Activated CD4-positive, alpha-beta memory T cell treated with anti-CD3 and anti-CD28 coated beads, Interleukin-2, amount 10 ng/mL, durations not matched to agents 7 days and 5 days (primary cell): Measurements from ENCODE around the gene APBA2. TPM values are rescaled to one million over a fixed set of nuclear protein-coding genes. Genes with fewer than 3 reads are reported as not detected.
"Not testable (repeated sequence)": the region's sequence is repeated elsewhere in the genome, so short reads cannot be mapped to it uniquely, and the experiment has no call there.

Experiments
- CTCF ChIA-PET: fragments of 350-600 bp; sonication (Branson Sonifier 250); formaldehyde crosslinking; loops from one replicate; lab custom pipeline; 2021; ENCODE audit warnings: antibody characterized with exemption, inconsistent platforms; lab: Charles Lee
- POLR2A ChIA-PET: fragments of 350-600 bp; sonication (Branson Sonifier 250); formaldehyde crosslinking; loops from one replicate; lab custom pipeline; 2021; ENCODE audit warnings: antibody characterized with exemption; lab: Charles Lee
- DNase-seq: peaks from one replicate; pipeline ENCODE4 v3.0.0-alpha.2; 2020
- H3K27ac Mint-ChIP-seq: one replicate; pipeline ENCODE4 v1.8.0; 2021; ENCODE audit warnings: mild to moderate bottlenecking, mixed read lengths
- H3K27me3 Mint-ChIP-seq: one replicate; pipeline ENCODE4 v1.8.0; 2021; ENCODE audit warnings: mixed read lengths
- H3K36me3 Mint-ChIP-seq: one replicate; pipeline ENCODE4 v1.8.0; 2021; ENCODE audit warnings: low read depth, mixed read lengths
- H3K4me1 Mint-ChIP-seq: one replicate; pipeline ENCODE4 v1.8.0; 2021; ENCODE audit warnings: mixed read lengths
- H3K4me3 Mint-ChIP-seq: one replicate; pipeline ENCODE4 v1.8.0; 2021; ENCODE audit warnings: mild to moderate bottlenecking, mixed read lengths
- H3K9me3 Mint-ChIP-seq: one replicate; pipeline ENCODE4 v1.8.0; 2021; ENCODE audit warnings: mixed read lengths
- total RNA-seq, 2 experiments: library from RNA; stranded (reverse); gene quantifications; one replicate each; pipeline ENCODE4 v1.2.3, GENCODE V29; 2021

APBA2 gene
- total RNA-seq, 2 experiments from 2014 or later = 0.81 to 0.93 TPM

DNA sequence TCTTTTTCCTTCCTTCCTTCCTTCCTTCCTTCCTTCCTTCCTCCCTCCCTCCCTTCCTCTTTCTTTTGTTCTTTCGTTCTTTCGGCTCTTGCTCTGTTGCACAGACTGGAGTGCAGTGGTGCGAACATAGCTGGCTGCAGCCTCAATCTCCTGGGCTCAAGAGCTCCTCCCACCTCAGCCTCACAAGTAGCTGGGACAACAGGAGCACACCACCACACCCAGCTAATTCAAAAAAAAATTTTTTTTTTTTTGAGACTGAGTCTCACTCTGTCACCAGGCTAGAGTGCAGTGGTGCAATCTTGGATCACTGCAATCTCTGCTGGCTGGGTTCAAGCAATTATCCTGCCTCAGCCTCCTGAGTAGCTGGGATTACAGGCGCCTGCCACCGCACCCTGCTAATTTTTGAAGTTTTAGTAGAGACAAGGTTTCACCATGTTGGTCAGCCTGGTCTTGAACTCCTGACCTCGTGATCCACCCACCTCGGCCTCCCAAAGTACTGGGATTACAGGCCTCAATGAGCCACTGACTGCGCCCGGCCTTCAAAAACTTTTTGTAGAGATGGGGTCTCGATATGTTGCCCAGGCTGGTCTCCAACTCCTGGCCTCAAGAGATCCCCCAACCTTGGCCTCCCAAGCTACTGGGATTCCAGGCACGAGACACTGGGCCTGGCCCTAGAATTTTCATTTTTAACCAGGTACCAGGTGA is 24.0 kb upstream of the APBA2 start:
- H3K9me3 Mint-ChIP-seq, H3K27ac Mint-ChIP-seq, H3K36me3 Mint-ChIP-seq, H3K4me1 Mint-ChIP-seq, H3K27me3 Mint-ChIP-seq, DNase-seq, CTCF ChIA-PET, H3K4me3 Mint-ChIP-seq, POLR2A ChIA-PET: not testable (repeated sequence)

- no peak for DNase-seq
- H3K36me3 Mint-ChIP-seq = no peaks in the 10 kb centered on the region
- no peak overlapping the region for H3K4me3 Mint-ChIP-seq
- no peaks in the 10 kb centered on the region for H3K27me3 Mint-ChIP-seq
- H3K4me1 Mint-ChIP-seq = no peaks in the 10 kb centered on the region
- CTCF ChIA-PET = no interaction called here
- no peaks in the 10 kb centered on the region for H3K9me3 Mint-ChIP-seq
- POLR2A ChIA-PET = no interaction called here
- no peak overlapping the region for H3K27ac Mint-ChIP-seq
These were observed 16.9 kb upstream of the APBA2 start for GRCh38 chr15:28868744-28869345.

DNA sequence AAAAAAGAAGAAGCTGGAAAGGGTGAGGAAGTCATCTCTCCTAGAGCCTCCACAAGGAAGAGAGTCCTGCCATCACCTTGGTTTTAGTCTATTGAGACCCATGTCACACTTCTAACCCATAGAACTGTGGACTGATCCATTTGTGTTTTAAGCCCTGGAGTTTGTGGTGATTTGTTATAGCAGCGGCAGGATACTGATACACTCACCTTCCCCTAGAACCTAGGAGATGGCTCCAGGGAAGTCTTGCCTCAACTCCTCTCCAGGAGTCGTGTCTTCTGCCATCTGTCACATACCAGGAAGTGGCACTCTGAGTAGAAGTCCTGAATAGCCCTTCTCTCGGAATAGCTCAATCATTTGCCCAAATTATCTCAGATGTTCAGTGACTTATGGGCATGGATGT is 14.6 kb upstream of the APBA2 start:
- POLR2A ChIA-PET = no interaction called here
- H3K9me3 Mint-ChIP-seq = no peaks in the 10 kb centered on the region

DNA sequence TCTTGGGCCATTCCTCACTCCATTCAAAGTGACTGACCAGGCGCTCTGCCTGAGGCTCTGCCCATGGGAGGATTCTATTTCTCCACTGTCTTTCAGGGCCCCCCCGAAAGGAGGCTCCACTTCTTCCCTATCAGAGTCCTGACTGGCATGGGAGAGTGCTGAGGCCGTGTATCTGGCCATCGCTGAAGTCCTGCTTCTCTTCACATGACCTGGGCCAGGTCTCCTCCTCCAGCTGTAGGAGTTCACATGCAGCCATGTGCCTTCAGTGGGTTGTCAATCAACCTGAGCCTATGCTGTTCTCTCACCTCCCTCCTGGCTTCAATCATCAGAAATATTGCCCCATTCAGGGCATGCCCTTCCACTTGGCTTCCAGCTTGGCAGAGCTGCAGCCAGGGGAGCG is 12.8 kb upstream of the APBA2 start:
- DNase-seq = no peak
- no peaks in the 10 kb centered on the region for H3K9me3 Mint-ChIP-seq
- no peak overlapping the region for H3K27ac Mint-ChIP-seq
- CTCF ChIA-PET = no interaction called here
- no peak overlapping the region for H3K4me3 Mint-ChIP-seq
- POLR2A ChIA-PET = no interaction called here
- H3K27me3 Mint-ChIP-seq = no peaks in the 10 kb centered on the region
- H3K36me3 Mint-ChIP-seq = no peaks in the 10 kb centered on the region
- no peaks in the 10 kb centered on the region for H3K4me1 Mint-ChIP-seq

More for the DNA sequence above, 14.6 kb upstream of the APBA2 start:
- no peak overlapping the region for H3K27ac Mint-ChIP-seq
- H3K4me3 Mint-ChIP-seq = no peak overlapping the region
- CTCF ChIA-PET = no interaction called here
- H3K36me3 Mint-ChIP-seq = no peaks in the 10 kb centered on the region
- H3K27me3 Mint-ChIP-seq = no peaks in the 10 kb centered on the region
- H3K4me1 Mint-ChIP-seq = no peaks in the 10 kb centered on the region
- no peak for DNase-seq

GRCh38 chr15:28873585-28874190 is 12.1 kb upstream of the APBA2 start:
- no peaks in the 10 kb centered on the region for H3K4me1 Mint-ChIP-seq
- no peak overlapping the region for H3K27ac Mint-ChIP-seq
- H3K36me3 Mint-ChIP-seq = no peaks in the 10 kb centered on the region
- DNase-seq = no peak
- CTCF ChIA-PET = no interaction called here
- no peak overlapping the region for H3K4me3 Mint-ChIP-seq
- H3K9me3 Mint-ChIP-seq = no peaks in the 10 kb centered on the region
- H3K27me3 Mint-ChIP-seq = no peaks in the 10 kb centered on the region
- POLR2A ChIA-PET = no interaction called here

GRCh38 chr15:28875461-28876000 is 10.2 kb upstream of the APBA2 start:
- ChIA-PET CTCF (no interaction called here), POLR2A (no interaction called here)
- no peak overlapping the region for H3K4me3 Mint-ChIP-seq
- no peak overlapping the region for H3K27ac Mint-ChIP-seq
- no peaks in the 10 kb centered on the region for H3K27me3 Mint-ChIP-seq
- no peaks in the 10 kb centered on the region for H3K36me3 Mint-ChIP-seq
- H3K4me1 Mint-ChIP-seq = no peaks in the 10 kb centered on the region
- no peak for DNase-seq
- no peaks in the 10 kb centered on the region for H3K9me3 Mint-ChIP-seq

DNA sequence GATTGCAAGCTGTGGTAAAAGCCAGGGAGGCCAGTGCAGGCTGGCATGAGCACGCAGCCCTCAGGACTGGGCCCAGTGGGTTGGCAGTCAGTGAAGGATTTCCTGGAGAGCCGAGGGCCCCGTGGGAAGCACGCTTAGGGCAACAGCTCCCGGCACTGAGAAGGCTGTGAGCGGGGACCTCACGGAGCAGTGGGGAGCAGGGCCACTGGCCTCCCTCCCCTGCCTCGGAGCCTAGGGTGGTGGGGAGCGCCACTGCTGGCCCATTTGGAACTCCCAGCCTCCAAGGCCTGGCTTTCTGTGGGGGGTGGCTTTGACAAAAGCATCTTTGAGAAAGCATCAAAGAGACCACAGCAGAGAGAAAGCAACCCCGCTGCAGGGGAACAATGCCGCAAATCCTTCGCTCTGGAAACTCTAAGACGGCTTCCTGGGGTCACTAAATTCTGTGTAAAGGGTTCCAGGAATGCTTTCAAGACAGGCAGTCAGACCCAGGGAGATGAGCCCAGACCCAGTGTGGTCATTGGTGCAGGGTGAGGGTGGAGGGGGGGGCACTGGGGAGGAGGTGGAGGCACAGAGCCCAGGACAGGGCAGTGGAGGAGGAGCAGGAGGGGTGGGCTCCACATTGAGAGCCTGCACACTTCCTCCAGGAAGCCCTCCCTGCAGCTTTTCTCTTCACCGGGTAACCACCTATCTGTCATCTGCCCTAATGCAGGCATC is 9.5 kb upstream of the APBA2 start:
- H3K27ac Mint-ChIP-seq = no peak overlapping the region
- CTCF ChIA-PET = no interaction called here
- DNase-seq = no peak
- no peaks in the 10 kb centered on the region for H3K4me1 Mint-ChIP-seq
- H3K9me3 Mint-ChIP-seq = no peaks in the 10 kb centered on the region
- H3K4me3 Mint-ChIP-seq = no peak overlapping the region
- POLR2A ChIA-PET = no interaction called here
- H3K27me3 Mint-ChIP-seq = no peaks in the 10 kb centered on the region
- H3K36me3 Mint-ChIP-seq = no peaks in the 10 kb centered on the region

DNA sequence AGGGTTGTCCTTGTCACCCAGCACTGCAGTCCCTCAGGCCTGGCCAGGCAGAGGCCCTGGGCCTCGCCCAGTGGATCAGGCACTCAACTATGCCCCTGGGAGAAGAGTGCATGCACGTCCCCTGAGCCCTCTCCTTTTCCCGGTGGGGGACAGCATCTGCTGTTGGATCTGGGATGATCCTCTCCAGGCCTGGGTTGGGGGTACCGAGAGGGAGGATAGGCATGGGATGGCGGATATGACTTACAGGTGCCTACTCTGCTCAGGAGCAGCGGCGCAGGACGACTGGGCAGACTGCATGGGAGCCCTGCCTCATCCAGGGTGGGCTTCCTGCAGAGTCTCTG is 9.0 kb upstream of the APBA2 start:
- Mint-ChIP-seq H3K36me3 (no peaks in the 10 kb centered on the region), H3K27ac (no peak overlapping the region), H3K9me3 (no peaks in the 10 kb centered on the region), H3K27me3 (no peaks in the 10 kb centered on the region), H3K4me1 (no peaks in the 10 kb centered on the region), H3K4me3 (no peak overlapping the region)
- DNase-seq = no peak
- POLR2A ChIA-PET = no interaction called here
- CTCF ChIA-PET = no interaction called here

- Mint-ChIP-seq H3K27me3 (no peaks in the 10 kb centered on the region), H3K4me1 (no peaks in the 10 kb centered on the region), H3K9me3 (no peaks in the 10 kb centered on the region), H3K36me3 (no peaks in the 10 kb centered on the region), H3K4me3 (no peak overlapping the region), H3K27ac (no peak overlapping the region)
- DNase-seq = no peak
- ChIA-PET POLR2A (no interaction called here), CTCF (no interaction called here)
These were observed 7.6 kb upstream of the APBA2 start for GRCh38 chr15:28878209-28878608.

- POLR2A ChIA-PET = no interaction called here
- DNase-seq = no peak
- H3K27me3 Mint-ChIP-seq = peaks cover 5% of the 10 kb centered on the region
- no peak overlapping the region for H3K4me3 Mint-ChIP-seq
- no peaks in the 10 kb centered on the region for H3K4me1 Mint-ChIP-seq
- H3K9me3 Mint-ChIP-seq = no peaks in the 10 kb centered on the region
- CTCF ChIA-PET = no interaction called here
- H3K27ac Mint-ChIP-seq = no peak overlapping the region
- no peaks in the 10 kb centered on the region for H3K36me3 Mint-ChIP-seq
These were observed 6.2 kb upstream of the APBA2 start for GRCh38 chr15:28879551-28879950.

DNA sequence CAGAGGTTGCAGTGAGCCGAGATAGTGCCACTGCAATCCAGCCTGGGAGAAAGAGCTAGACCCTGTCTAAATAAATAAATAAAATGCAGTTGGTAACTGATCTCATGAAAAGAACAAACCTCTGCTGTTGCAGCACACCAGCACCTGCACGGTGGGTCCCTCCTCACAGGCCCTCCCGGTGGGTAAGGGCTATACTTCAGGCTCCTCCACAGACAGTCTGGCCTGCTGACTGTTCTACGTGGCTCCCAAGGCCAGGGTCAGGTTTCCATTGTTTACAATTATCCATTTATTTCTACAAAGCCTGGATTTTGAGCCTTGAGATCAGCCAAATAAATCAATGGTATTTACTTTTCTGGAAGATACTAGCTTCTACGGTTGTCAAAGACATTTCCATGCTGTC is 5.1 kb upstream of the APBA2 start:
- H3K4me3 Mint-ChIP-seq = no peak overlapping the region
- CTCF ChIA-PET = no interaction called here

GRCh38 chr15:28881170-28881569 is 4.6 kb upstream of the APBA2 start:
- H3K9me3 Mint-ChIP-seq = no peaks in the 10 kb centered on the region
- DNase-seq = no peak
- H3K27me3 Mint-ChIP-seq = peaks cover 12% of the 10 kb centered on the region
- ChIA-PET CTCF (no interaction called here), POLR2A (no interaction called here)
- no peaks in the 10 kb centered on the region for H3K36me3 Mint-ChIP-seq
- no peak overlapping the region for H3K4me3 Mint-ChIP-seq
- no peaks in the 10 kb centered on the region for H3K4me1 Mint-ChIP-seq
- no peak overlapping the region for H3K27ac Mint-ChIP-seq

More for the DNA sequence above, 5.1 kb upstream of the APBA2 start:
- Mint-ChIP-seq H3K36me3 (no peaks in the 10 kb centered on the region), H3K9me3 (no peaks in the 10 kb centered on the region), H3K27me3 (peaks cover 12% of the 10 kb centered on the region), H3K27ac (no peak overlapping the region), H3K4me1 (no peaks in the 10 kb centered on the region)
- POLR2A ChIA-PET = no interaction called here
- DNase-seq = no peak

- ChIA-PET POLR2A (no interaction called here), CTCF (no interaction called here)
- Mint-ChIP-seq H3K27ac (no peak overlapping the region), H3K4me1 (no peaks in the 10 kb centered on the region), H3K27me3 (peaks cover 13% of the 10 kb centered on the region), H3K9me3 (no peaks in the 10 kb centered on the region), H3K4me3 (no peak overlapping the region), H3K36me3 (no peaks in the 10 kb centered on the region)
- no peak for DNase-seq
These were observed 4.2 kb upstream of the APBA2 start for GRCh38 chr15:28881600-28881999.
